ENCODE results near the gene PRDX6. TPM values are rescaled to one million over a fixed set of nuclear protein-coding genes. Genes with fewer than 3 reads are reported as not detected.

The PRDX6 gene
- total and polyA plus RNA-seq, 2 of the 4 experiments (the other 2 are of a cell fraction), result 373 to 426 TPM

DNA sequence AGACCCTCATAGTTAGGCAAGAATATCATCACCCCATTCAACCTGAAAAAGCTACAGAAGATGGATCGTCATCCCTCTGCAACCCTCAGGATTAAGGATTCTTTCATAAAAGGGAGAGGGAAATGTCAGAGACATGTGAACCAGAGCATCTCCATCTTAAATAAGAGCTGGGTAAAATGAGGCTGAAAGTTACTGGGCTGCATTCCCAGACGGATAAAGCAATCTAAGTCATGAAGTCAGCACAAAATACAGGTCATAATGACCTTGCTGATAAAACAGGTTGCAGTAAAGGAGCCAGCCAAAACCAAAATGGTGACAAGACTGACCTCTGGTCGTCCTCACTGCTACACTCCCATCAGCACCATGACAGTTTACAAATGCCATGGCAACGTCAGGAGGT, 22.6 kb downstream of the PRDX6 start:
- DNase-seq (no peak), ATAC-seq (ENCODE audit: low read depth) (no peak)
- Histone ChIP-seq H3K4me1 (ENCODE audit: control insufficient read depth, insufficient read depth, low read length) (peaks cover 3% of the 10 kb centered on the region; the same call in 1 of the 2 replicates), H3K9me1 (ENCODE audit: insufficient read depth, low read length) (no peaks in the 10 kb centered on the region), H4K8ac (ENCODE audit: low read depth in 2 of 2, low read length in 2 of 2) (no peak overlapping the region), H3K9ac (ENCODE audit: low read depth, low read length) (no peak overlapping the region), H2BK15ac (ENCODE audit: low read depth, low read length) (no peak overlapping the region), H3K18ac (ENCODE audit: low read depth, low read length) (no peak overlapping the region), H2BK20ac (ENCODE audit: low read depth, low read length) (no peak overlapping the region), H3K36me3 (ENCODE audit: control insufficient read depth, insufficient read depth, low read length) (no peaks in the 10 kb centered on the region), H2BK120ac (ENCODE audit: low read depth, low read length) (no peak overlapping the region), H3K79me1 (ENCODE audit: low read depth in 1 of 2, low read length in 2 of 2) (no peaks in the 10 kb centered on the region), H2AFZ (replicated peaks; ENCODE audit: low read length, poor library complexity) (no peak overlapping the region), H3K4me2 (ENCODE audit: low read depth, low read length) (no peak overlapping the region), H2BK5ac (ENCODE audit: low read depth, low read length, poor library complexity, severe bottlenecking) (no peak overlapping the region), H3K9me3 (ENCODE audit: control insufficient read depth, insufficient read depth, low read length) (peaks cover 2% of the 10 kb centered on the region), H2AK5ac (ENCODE audit: low read depth, low read length) (no peak overlapping the region), H3K23ac (ENCODE audit: low read depth, low read length) (no peak overlapping the region), H4K20me1 (ENCODE audit: insufficient read depth, low read length) (no peaks in the 10 kb centered on the region), H4K5ac (ENCODE audit: low read depth, low read length) (no peak overlapping the region), H3K27me3 (ENCODE audit: control insufficient read depth, insufficient read depth, low read length) (no peaks in the 10 kb centered on the region), H3K14ac (replicated peaks; ENCODE audit: low read depth, low read length) (no peak overlapping the region), H2AK9ac (replicated peaks; ENCODE audit: low read depth, low read length, poor library complexity) (no peak overlapping the region), H3K27ac (ENCODE audit: insufficient read depth, low read length) (no peak overlapping the region), H3K56ac (ENCODE audit: extremely low read depth, insufficient read depth, low read length) (no peak overlapping the region), H3K4ac (ENCODE audit: low read depth, low read length) (no peak overlapping the region), H4K91ac (ENCODE audit: insufficient read depth, low read depth, low read length) (no peak overlapping the region), H3K4me3 (ENCODE audit: insufficient read depth, low read depth, low read length) (no peak overlapping the region)
- dilution Hi-C loops (cut with HindIII; ENCODE audit: low sequenced_read_pairs, unreplicated experiment) (no loop called here), intact Hi-C loops (cut with micrococcal nuclease) (no loop called here), in situ Hi-C loops (cut with MboI; ENCODE audit: low sequenced_read_pairs) (no loop called here)
- WGBS, 2 experiments (ENCODE audit: extremely low coverage in 2 of 2, insufficient read length in 1 of 2), result 40% methylated on average over 1 of the region's 4 CpGs; no CpG with 5 or more reads in 1 of the 2 experiments
- TF ChIP-seq, protein P1, sequence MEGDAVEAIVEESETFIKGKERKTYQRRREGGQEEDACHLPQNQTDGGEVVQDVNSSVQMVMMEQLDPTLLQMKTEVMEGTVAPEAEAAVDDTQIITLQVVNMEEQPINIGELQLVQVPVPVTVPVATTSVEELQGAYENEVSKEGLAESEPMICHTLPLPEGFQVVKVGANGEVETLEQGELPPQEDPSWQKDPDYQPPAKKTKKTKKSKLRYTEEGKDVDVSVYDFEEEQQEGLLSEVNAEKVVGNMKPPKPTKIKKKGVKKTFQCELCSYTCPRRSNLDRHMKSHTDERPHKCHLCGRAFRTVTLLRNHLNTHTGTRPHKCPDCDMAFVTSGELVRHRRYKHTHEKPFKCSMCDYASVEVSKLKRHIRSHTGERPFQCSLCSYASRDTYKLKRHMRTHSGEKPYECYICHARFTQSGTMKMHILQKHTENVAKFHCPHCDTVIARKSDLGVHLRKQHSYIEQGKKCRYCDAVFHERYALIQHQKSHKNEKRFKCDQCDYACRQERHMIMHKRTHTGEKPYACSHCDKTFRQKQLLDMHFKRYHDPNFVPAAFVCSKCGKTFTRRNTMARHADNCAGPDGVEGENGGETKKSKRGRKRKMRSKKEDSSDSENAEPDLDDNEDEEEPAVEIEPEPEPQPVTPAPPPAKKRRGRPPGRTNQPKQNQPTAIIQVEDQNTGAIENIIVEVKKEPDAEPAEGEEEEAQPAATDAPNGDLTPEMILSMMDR (conservative IDR thresholded peaks at IDR 0.05; ENCODE audit: low read depth, low read length), result no peak
- TF ChIP-seq CHD1 (IDR thresholded peaks at IDR 0.05; ENCODE audit: low read depth, low read length) (no peak), MXI1 (IDR thresholded peaks at IDR 0.05; ENCODE audit: borderline replicate concordance, low read depth, low read length) (no peak), CEBPB (IDR thresholded peaks at IDR 0.05; ENCODE audit: low read depth, low read length) (no peak), RAD21 (IDR thresholded peaks at IDR 0.05; ENCODE audit: low read length) (no peak), RFX5 (IDR thresholded peaks at IDR 0.05; ENCODE audit: low read depth, low read length) (no peak), RCOR1 (IDR thresholded peaks at IDR 0.05; ENCODE audit: insufficient replicate concordance, low read length) (no peak)
- CTCF ChIA-PET, result no interaction called here
- BruUV-seq (replicated peaks), result no TSS peak
- POLR2A ChIA-PET (ENCODE audit: unreplicated experiment), result no interaction called here

Measured in IMR-90 (cell line).